GM18867 (cell line): ENCODE data around the gene DTNA.
"Not testable (repeated sequence)": the region's sequence is repeated elsewhere in the genome, so short reads cannot be mapped to it uniquely, and the experiment has no call there.

Experiments
- ATAC-seq: cut with Tn5 transposase; IDR thresholded peaks from one replicate; pipeline ENCODE4 v1.9.1; 2021; ENCODE audit warnings: mild to moderate bottlenecking, moderate library complexity; ENCODE audit not compliant: unreplicated experiment

Gene DTNA

DNA sequence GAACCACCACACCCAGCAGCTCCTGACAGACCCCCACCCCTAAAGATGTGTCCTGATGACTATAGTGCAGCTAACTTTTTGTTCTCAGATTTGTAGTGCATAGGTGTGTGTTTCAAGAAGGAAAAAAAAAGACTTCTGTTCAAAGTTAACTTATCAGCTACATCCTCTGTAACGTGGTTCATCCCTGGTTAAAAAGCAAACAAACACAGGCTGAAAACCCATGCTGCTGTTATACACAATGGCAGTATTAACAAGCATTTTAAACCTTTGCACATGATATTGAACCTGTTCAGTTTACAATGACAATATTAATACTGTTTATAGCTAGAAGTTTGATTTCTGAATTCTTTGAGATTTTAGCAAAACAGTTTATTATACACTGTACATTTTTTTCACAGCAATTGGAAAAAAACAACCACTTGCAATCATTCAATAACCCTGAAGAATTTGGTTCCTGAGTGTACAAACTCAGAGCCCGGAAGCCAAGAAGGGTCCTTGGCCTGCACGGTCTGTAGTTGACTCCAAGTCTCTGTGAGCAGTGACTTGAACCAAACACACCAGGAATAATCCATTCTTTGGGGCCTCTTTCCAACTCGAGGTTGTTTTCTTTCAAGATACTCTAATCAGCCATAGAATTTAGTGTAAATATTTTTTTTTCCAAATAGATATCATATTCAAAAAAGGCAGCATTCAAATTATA is 177.9 kb downstream of the DTNA start:
- no peak for ATAC-seq

DNA sequence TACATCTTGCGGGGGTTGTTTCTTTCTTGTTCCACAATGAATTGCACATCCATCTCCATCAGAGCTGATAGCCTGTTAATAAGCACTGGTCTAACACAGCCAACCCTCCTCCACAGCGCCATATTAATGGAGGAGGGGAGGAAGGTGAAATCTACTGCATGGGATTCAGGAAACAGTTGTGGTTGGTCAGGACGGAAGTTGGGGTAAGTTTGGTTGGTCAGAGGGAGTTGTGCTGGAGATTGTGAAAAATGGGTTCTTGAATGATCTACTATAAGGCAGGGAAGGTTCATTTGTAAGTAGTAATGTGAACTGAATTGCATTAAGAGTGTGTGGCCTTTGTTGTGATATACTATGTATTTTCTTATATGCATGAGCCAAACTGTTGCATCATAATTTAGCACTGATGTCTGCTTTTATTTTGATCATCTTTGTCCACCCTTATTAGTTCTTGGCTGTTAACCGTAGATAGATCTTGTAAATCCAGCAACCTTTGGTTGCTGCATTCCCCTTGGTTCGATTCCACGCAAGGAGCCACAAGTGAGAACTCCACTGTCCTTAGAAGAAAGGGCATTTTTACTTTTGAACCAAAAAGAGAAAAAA is 180.5 kb downstream of the DTNA start:
- no peak for ATAC-seq

DNA sequence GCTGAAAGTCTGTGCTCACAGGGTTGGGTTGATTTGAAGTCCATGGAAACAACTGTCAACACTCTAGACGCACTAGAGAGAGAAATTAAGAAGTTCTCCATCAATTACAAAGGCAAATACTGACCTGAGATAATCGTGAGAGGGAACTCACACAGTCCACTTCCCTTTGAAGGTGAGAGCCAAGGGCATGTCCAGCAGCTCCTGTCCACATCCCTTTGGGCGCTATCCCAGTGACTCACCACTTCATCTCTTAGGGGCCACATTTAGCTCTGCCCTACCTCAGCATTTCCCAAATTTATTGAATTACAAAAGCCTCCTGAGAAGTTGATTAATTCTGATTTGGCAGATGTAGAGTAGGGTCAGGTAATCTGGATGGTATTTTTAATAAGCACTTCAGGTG is 182.3 kb downstream of the DTNA start:
- no peak for ATAC-seq

DNA sequence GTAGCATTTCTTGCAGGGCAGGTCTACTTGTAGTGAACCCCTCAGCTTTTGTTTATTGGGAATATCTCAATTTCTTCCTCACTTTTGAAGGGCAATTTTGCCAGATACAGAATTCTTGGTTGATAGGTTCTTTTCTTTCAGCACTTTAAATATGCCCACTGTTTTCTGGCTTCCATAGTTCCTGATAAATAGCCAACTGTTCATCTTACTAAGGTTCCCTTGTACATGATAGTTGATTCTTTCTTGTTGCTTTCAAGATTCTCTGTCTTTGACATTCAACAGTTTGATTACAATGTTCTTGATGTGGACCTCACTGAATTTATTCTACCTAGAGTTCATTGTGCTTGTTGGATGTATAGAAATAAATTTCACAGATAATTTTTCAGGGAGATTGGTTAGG is 183.1 kb downstream of the DTNA start:
- ATAC-seq: no peak

DNA sequence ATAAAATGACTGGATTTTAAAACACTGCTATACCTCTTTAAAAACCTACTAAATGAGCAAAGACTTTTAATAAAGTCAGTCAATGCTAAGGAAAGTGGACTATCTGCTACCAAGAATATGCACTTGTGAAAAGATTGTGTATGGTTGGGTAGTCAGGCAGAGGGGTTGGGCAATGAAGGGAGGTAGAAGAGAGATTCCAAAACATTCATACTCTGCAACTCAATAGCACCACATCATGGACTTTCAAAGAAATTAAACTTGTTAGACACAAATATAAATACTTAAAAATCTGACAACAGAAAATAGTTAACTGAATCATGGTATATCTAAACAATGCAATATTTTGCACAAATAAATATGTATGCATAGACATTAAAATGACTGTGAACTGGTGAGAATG is 191.2 kb downstream of the DTNA start:
- no peak for ATAC-seq

DNA sequence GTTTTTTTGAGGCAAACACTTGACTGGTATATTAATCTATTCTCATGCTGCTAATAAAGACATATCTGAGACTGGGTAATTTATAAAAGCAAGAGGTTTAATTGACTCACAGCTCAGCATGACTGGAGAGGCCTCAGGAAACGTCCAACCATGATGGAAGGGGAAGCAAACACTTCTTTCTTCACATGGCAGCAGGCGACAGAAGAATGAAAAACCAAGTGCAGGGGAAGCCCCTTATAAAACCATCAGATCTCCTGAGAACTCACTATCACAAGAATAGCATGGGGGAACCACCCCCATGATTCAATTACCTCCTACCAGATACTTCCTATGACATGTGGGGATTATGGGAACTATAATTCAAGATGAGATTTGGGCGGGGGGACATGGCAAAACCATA is 194.9 kb downstream of the DTNA start:
- ATAC-seq: no peak

DNA sequence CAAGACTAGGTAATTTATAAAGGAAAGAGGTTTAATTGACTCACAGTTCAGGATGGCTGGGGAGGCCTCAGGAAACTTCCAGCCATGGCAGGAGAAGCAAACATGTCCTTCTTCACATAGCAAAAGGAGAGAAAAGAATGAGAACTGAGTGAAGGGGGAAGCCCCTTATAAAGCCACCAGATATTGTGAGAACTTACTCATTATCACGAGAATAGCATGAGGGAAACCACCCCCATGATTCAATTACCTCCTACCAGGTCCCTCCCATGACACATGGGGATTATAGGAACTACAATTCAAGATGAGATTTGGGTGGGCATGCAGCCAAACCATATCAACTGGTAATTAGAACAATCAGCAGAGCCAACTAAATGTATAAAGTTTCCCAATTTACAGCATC is 196.9 kb downstream of the DTNA start:
- not testable (repeated sequence) for ATAC-seq

DNA sequence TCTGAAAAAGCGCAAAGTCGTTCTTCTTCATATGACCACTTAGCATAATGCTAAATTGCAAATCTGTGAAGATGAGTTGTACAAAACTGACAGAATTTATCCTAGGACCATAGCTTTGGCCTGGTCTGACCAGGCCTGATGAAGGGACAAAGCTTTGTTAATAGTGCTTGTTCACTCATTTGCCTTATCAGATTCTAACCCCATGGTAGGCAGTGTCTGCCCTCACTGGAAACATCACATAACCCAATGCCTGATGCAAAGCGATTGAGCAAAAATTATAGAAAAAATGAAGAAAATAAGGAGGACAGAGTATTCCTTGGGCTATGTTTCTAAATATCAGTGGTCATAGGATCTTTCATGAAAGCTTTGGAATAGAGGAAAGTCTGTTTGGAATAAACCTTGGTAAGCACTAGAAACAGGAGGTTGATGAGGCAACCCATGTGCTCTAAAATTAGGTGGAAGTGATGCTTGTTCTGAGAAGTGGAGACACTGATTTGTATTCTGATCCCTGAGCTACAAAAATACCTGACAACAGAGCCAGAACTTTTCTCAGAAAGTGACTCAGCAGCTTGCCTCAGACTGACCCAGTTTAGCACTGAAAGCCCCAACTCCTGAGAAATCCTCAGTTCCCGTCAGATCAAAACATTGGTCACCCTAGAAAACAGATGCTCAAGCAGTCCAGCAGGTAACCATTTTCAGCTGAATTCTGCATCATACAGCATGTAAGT is 199.7 kb downstream of the DTNA start:
- ATAC-seq: no peak

DNA sequence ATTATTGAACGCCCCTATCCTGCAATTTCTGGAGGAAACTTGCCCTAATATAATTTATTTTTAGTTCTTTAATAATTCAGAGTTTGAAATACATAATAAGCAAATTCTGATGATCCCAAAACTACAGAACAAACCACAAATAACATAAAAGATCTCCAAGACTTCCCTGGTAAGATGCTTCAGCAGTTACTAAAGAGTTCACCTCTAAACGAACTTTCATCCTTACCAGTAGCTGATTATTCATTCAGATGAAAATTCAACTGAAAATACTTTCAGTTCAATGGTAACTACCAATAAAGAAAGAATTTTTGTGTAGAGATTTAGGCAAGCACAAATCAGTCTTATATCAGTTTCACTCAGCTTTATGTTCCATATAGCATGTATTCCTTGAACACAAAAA is 201.0 kb downstream of the DTNA start:
- ATAC-seq: no peak

DNA sequence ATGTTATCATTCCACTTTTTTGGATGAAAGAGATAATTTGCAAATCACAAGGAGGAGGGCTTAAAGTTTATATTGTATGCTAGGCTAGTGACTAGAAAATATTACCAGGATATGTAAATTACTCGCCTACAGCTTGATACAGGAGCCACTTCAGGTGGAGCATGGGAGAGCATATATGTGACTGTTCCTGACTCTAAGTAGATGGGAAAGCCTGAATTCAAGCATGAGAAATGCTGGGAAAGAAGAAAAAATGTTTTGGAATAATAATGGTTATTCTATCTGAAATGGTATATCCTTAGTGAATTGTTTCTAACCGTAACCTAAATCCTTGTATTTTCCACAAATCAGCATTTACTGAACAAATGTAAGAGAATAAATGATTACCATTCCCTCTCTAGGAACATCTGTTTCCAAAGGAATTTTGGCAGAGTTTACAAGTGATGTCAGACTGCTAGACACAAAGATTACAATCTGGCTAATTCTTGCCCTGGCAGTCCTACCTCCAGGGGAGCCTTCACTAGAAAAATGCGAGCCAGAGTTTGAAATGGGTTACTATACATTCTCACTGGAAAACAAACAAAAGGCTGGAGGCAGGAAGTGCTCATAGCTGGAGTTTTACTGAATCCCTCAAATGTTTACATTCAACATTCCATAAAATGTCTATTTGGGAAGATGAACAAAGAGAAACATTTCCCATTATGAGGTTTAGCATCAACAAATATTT is 201.7 kb downstream of the DTNA start:
- no peak for ATAC-seq

DNA sequence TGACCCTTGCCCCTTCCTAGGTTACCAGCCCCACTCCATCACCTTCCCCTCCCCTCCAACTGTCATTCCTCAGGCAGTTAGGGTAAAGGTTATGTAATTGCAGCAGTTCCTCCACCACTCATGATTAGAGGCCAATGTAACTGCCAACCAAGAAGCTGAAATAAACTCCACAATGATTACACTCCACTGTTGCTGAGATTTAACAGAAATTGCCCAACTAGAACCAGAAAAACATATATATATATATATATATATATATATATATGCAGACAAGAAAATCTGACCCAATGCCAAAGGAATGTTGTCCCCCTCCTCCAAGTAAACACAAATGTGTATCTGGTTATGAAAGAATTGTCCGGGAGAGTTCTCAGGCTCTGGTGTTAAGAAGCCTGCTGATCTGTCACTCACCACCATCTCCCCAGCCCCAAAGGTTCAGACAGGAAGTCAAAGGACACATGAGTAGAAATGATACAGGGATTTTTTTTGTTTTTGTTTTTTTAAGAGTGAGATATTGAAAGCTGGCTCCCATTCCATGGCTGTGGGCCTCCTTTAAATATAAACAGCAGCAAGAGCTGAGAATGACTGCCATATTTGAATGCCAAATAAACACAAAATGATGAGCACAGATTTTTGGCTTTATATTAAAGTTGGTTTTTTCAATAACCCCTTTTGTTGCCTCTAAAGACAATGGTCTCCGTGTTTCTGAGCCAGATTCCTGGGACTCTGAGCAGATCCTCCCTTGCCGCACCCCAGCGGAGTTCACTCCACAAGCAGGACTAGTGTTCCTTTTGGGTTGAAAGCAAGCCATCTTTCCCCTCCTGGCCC is 204.0 kb downstream of the DTNA start:
- no peak for ATAC-seq

DNA sequence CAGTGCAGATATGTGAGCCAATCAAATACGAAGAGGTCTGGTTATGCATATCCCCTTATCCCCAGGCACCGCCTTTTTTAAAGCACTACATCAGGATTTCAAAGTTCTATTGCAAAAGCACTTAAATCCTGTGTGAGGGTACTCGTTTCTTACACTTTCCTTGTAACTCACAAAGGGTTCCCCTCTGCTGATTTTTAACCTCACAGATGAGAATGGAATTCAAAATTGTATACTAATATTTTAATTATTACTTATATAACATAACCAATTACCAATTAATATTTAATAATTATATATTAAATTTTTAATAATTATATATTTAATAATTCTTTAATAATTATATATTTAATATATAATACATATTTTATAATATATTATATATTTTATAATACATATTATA is 204.9 kb downstream of the DTNA start:
- no peak for ATAC-seq

DNA sequence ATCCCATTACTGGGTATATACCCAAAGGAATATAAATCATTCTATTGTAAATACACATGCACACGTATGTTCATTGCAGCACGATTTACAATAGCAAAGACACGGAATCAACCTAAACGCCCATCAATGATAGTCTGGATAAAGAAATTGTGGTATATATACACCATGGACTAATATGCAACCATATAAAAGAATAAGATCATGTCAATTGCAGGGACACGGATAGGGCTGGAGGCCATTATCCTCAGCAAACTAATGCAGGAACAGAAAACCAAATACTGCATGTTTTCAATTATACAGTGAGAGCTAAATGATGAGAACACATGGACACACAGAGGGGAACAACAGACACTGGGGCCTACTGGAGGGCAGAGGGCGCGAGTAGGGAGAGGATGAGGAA is 206.4 kb downstream of the DTNA start:
- ATAC-seq: not testable (repeated sequence)

DNA sequence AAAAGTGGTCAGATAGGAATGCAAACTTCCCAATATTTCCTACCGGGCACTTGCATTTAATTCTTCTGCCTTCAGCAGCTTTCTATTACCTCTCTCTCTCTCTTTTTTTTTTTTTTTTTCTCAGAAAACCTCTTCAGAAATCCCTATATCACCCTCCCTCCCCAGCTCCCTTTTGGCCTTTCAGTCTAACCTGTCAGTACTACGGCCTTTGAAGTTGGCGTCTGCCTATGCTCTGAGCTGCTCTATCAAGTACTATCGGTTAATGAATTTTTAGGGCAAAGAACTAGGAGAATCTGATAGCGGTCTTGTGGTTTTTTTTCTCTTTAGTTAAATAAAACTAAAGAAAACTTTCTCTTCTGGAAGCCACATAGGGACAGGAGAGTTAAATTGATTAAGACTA is 208.8 kb downstream of the DTNA start:
- no peak for ATAC-seq

DNA sequence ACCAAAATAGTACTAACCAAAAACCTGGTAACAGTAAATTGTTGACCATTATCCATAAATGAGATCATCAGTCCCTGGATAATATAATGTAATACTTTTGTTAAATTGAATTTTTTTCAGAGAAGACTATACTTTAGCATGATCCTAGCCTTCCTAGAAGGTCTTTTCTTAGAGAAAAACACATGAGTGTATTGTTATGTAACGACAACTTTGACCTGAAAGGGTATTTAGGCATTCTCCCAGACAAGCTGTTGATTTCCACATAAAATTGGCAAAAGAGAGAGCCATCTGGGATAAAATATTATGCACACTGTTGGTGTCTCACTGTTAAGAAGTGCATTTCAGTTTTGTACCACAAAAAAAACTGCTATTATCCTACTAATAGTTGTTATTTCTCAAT is 211.1 kb downstream of the DTNA start:
- ATAC-seq: no peak

DNA sequence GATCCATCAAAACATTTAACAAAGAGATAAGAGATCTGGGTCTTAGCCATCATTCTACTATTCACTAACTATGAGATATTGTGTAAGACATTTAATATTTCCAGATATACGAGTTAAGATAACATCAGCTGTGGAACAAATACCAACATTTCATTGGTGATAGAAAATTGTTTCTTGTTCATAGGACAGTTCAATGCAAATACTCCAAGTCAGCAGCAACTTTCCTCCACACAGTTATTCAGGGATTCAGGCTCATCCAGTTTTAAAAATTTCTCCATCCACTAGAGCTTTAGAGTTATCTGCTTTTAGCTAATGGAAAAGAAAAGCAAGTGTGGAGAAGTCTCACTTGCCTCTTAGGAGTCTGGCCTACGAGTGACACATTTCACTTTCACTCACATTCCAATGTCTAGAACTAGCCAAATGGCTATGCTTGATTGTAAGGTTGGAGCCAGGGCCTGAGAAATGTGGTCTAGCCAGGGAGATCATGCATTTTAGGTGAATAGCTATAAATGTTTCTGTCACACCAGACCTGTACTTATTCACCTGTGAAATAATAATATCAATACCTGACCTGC is 211.8 kb downstream of the DTNA start:
- no peak for ATAC-seq

DNA sequence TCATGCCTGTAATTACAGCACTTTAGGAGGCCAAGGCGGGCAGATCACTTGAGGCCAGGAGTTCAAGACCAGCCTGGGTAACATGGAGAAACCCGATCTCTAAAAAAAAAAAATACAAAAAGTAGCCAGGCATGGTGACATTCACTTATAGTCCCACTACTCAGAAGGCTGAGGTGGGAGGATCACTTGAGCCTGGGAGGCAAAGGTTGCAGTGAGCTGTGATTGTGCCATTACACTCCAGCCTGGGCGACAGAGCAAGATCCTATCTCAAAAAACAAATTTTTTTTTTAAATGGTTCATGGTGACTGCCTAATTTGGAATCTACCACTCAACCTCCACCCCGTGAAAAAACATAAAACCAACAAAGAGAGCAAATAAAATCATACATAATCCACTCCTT is 212.5 kb downstream of the DTNA start:
- ATAC-seq: not testable (repeated sequence)

DNA sequence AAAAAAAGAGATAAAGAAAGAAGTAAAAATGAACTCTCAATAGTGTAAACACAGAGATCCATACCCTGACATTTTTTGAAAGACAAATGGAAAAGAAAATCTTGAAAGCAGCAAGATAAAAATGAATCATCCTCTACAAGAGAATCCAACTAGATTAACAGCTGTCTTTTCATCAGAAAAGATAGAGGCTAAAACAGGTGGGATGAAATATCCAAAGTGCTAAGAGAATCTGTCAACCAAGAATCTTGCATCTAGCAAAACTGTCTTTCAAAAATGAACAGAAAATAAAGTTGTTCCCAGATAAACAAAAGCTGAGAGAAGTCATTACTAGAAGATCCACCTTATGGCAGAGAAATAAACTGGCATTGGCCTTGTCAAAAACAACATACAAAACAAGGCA is 213.8 kb downstream of the DTNA start:
- ATAC-seq: no peak

DNA sequence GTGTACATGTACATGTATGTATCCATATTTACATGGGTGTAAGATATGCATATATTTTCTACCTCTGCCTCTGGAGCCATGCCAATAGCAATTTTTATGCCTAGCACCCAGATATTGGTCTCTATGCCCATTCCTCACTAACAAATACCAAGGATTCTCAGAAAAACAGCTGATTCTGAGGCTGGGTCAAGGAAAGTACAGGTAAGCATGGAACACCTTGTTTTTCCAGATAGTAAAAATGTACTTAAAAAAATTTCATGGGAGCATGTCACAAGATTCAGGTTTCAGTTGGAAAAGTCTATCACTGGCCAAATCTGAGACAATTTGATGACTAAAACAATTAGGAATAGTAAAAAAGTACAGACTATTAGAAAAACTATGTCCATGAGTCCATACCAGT is 216.6 kb downstream of the DTNA start:
- no peak for ATAC-seq

DNA sequence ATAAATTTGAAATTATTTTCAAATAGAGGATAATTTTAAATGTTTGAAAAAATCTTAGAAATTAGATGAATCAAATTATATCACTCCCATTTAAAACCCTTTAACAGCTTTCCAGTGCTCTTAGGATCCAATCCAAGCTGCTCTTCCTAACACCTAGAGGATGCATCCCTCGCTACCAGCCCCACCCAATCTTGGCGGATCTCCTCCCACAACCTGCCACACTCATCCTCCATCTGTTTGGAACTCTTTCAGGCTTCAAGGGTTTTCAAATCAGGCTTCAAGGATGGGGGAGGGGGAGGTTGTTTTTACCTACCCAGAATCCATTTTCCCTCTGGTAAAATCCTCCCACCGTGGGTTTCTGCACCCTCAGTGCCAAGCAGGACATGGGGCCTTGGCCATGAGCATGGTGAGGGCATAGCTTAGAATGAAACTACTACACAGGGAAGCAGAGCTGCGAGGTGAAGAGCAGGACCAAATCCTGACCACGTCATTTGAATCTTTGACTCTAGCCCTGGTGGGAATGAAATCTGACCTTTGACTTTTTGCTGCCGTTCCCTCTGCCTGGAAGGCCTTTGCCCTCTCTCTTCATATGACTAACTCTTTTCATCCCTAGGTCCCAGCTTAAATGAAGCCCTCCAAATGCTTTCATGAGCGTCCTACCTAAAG is 218.1 kb downstream of the DTNA start:
- no peak for ATAC-seq
